HEK293T (cell line): Measurements from ENCODE around the gene EFR3B.

Source experiments
- CTBP1 ChIP-seq: fragments of 450-650 bp; IDR thresholded peaks from 2 replicates; pipeline ENCODE4 v1.6.1; 2016; ENCODE audit warnings: borderline replicate concordance
- ELF4 ChIP-seq: fragments of 450-650 bp; IDR thresholded peaks from 2 replicates; pipeline ENCODE4 v1.6.1; 2017; ENCODE audit warnings: antibody characterized with exemption
- FOXM1 ChIP-seq: fragments of 450-650 bp; IDR thresholded peaks from 2 replicates; pipeline ENCODE4 v1.6.1; 2017; ENCODE audit warnings: mild to moderate bottlenecking, borderline replicate concordance
- LEF1 ChIP-seq: fragments of 450-650 bp; IDR thresholded peaks from 2 replicates; pipeline ENCODE4 v1.6.1; 2017; ENCODE audit warnings: mild to moderate bottlenecking, borderline replicate concordance
- NFRKB ChIP-seq: fragments of 450-650 bp; IDR thresholded peaks from 2 replicates; pipeline ENCODE4 v1.6.1; 2016; ENCODE audit warnings: mild to moderate bottlenecking, moderate library complexity
- TARDBP ChIP-seq: fragments of 450-650 bp; IDR thresholded peaks from 2 replicates; pipeline ENCODE4 v1.6.1; 2016
- ZNF384 ChIP-seq: fragments of 450-650 bp; IDR thresholded peaks from 2 replicates; pipeline ENCODE4 v1.6.1; 2016

DNA sequence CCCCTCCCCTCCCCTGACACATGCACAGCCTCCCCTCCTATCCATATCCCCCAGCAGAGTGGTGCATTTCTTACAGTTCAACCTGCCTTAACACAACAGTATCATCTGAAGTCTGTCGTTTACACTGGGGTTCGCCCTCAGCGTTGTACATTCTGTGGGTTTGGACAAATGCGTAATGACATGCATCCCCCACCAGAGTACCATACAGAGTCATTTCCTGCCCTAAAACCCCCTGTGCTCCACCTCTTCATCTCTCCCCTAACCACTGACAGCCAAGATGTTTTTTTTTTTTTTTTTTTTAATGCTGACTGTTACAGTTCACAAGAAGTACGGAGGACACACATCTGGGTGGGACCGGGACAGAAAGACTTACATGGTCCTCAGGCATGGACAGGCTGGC, 103.9 kb downstream of the EFR3B start:
- TF ChIP-seq ELF4 = no peak
- TF ChIP-seq NFRKB = no peak
- TF ChIP-seq TARDBP = no peak
- TF ChIP-seq LEF1 = no peak
- TF ChIP-seq FOXM1 = no peak
- TF ChIP-seq CTBP1 = no peak
- no peak for TF ChIP-seq ZNF384
